ENCODE data around the gene KMT5C.
A peak's percentile ranks its signal among the peaks of the same experiment; 100 is the strongest.

The KMT5C gene

GRCh38 chr19:55353803-55354697 is 14.4 kb downstream of the KMT5C start (continued):
- no peak for TF ChIP-seq ZBTB48 (tag by site-specific recombination; IDR thresholded peaks at IDR 0.05)
- TF ChIP-seq ZNF426 (tag by site-specific recombination; IDR thresholded peaks at IDR 0.05) = no peak
- TF ChIP-seq ZNF571 (tag by site-specific recombination; IDR thresholded peaks at IDR 0.05) = no peak
- TF ChIP-seq SP2 (tag by site-specific recombination; IDR thresholded peaks at IDR 0.05) = peak; percentile 91
- TF ChIP-seq ZNF416 (tag by site-specific recombination; IDR thresholded peaks at IDR 0.05) = no peak

- Histone ChIP-seq H3K27ac (ENCODE audit: extremely low read depth, low read depth, low read length) (no peak within 1 kb of the TSS), H3K36me3 (ENCODE audit: control insufficient read depth in 2 of 2, insufficient read depth in 1 of 2, low read length in 2 of 2) (no peaks in the 10 kb centered on the region), H3K4me3 (ENCODE audit: low read depth, low read length) (peak within 1 kb of the TSS; percentile 54), H3K9me3 (ENCODE audit: control insufficient read depth, insufficient read depth, low read depth, low read length) (no peaks in the 10 kb centered on the region), H3K4me1 (ENCODE audit: control insufficient read depth, insufficient read depth, low read length) (peaks cover 8% of the 10 kb centered on the region; the same call in 1 of the 2 replicates)
- POLR2A ChIA-PET = no interaction called here
- TF ChIP-seq ZNF423 (tag by site-specific recombination; IDR thresholded peaks at IDR 0.05) = no peak
- TF ChIP-seq TCF7L2 (IDR thresholded peaks at IDR 0.05; ENCODE audit: borderline replicate concordance, low read depth, low read length) = no peak
- TF ChIP-seq ZNF768 (tag by site-specific recombination; IDR thresholded peaks at IDR 0.05) = no peak
- TF ChIP-seq ZSCAN30 (tag by site-specific recombination; IDR thresholded peaks at IDR 0.05) = no peak
- no peak for TF ChIP-seq OSR2 (tag by site-specific recombination; IDR thresholded peaks at IDR 0.05)
- no peak for TF ChIP-seq ZNF112 (tag by site-specific recombination; IDR thresholded peaks at IDR 0.05)
- 0 out of 2 replicates have a peak, but pooled peaks have one; percentile 1 for TF ChIP-seq ZNF777 (tag by site-specific recombination; IDR thresholded peaks at IDR 0.05; ENCODE audit: borderline replicate concordance)
- CTCF ChIA-PET = interaction anchor here (0.6 to 1.3 kb wide), 2 partner anchors 59 to 144 kb away, joined by 3 read pairs; no protein-coding TSS in a partner anchor
Observed at GRCh38 chr19:55354698-55355212, 15.1 kb downstream of the KMT5C start, which contains the start of gene COX6B2. TSS of gene COX6B2 (minus strand) at chr19:55354719. CDS start at chr19:55354521, 198 bp downstream.

GRCh38 chr19:55355213-55355821 is 15.6 kb downstream of the KMT5C start:
- peaks cover 8% of the 10 kb centered on the region; the same call in 1 of the 2 replicates for H3K4me1 ChIP-seq (ENCODE audit: control insufficient read depth, insufficient read depth, low read length)
- no peak overlapping the region for H3K27ac ChIP-seq (ENCODE audit: extremely low read depth, low read depth, low read length)
- H3K4me3 ChIP-seq (ENCODE audit: low read depth, low read length) = no peak overlapping the region
- TF ChIP-seq KLF17 (tag by site-specific recombination; IDR thresholded peaks at IDR 0.05) (no peak), ZBTB17 (tag by site-specific recombination; IDR thresholded peaks at IDR 0.05) (peak; percentile 73), PRDM1 (tag by site-specific recombination; IDR thresholded peaks at IDR 0.05) (0 out of 2 replicates have a peak, but pooled peaks have one; percentile 13), ZFHX2 (tag by site-specific recombination; conservative IDR thresholded peaks at IDR 0.05) (no peak), ZNF664 (tag by site-specific recombination; IDR thresholded peaks at IDR 0.05) (peak; percentile 98), GLIS1 (tag by site-specific recombination; IDR thresholded peaks at IDR 0.05) (peak; percentile 30; the same call in 1 of the 2 replicates), ZNF18 (tag by site-specific recombination; IDR thresholded peaks at IDR 0.05) (no peak), ZBTB10 (tag by site-specific recombination; IDR thresholded peaks at IDR 0.05) (0 out of 2 replicates have a peak, but pooled peaks have one; percentile 16), KLF8 (tag by site-specific recombination; IDR thresholded peaks at IDR 0.05) (peak; percentile 23; the same call in 1 of the 2 replicates)
- POLR2A ChIA-PET = interaction anchor here (0.7 to 1.8 kb wide), 3 partner anchors 10 to 16 kb away, joined by 4 to 8 read pairs (median 4); partner anchors contain the start of genes IL11 and KMT5C
- CTCF ChIA-PET = interaction anchor here (0.6 to 1.6 kb wide), 4 partner anchors 16 to 145 kb away, joined by 3 to 4 read pairs (median 3); partner anchors contain the start of gene KMT5C
- H3K36me3 ChIP-seq (ENCODE audit: control insufficient read depth in 2 of 2, insufficient read depth in 1 of 2, low read length in 2 of 2) = no peaks in the 10 kb centered on the region
- H3K9me3 ChIP-seq (ENCODE audit: control insufficient read depth, insufficient read depth, low read depth, low read length) = no peaks in the 10 kb centered on the region
